ENCODE measurements around the gene PLEKHM3.

PLEKHM3 gene

GRCh38 chr2:207830778-207831438, 194.4 kb downstream of the PLEKHM3 start:
- TF ChIP-seq CTCF (IDR thresholded peaks at IDR 0.05; ENCODE audit: insufficient read depth, low read length, poor library complexity, severe bottlenecking) = no peak
- no peak for DNase-seq (ENCODE audit: extremely low read depth, insufficient read length)
- Histone ChIP-seq H3K27me3 (replicated peaks; ENCODE audit: control insufficient read depth, insufficient read depth, low read length) (no peaks in the 10 kb centered on the region), H3K36me3 (ENCODE audit: control insufficient read depth, insufficient read depth, low read length) (no peaks in the 10 kb centered on the region), H3K4me3 (replicated peaks; ENCODE audit: low read depth, low read length) (no peak overlapping the region)

GRCh38 chr2:207828361-207829057, 196.8 kb downstream of the PLEKHM3 start:
- DNase-seq (ENCODE audit: extremely low read depth, insufficient read length) = no peak
- Histone ChIP-seq H3K4me3 (replicated peaks; ENCODE audit: low read depth, low read length) (no peak overlapping the region), H3K36me3 (ENCODE audit: control insufficient read depth, insufficient read depth, low read length) (no peaks in the 10 kb centered on the region), H3K27me3 (replicated peaks; ENCODE audit: control insufficient read depth, insufficient read depth, low read length) (no peaks in the 10 kb centered on the region)
- no peak for TF ChIP-seq CTCF (IDR thresholded peaks at IDR 0.05; ENCODE audit: insufficient read depth, low read length, poor library complexity, severe bottlenecking)

GRCh38 chr2:207825978-207826377, 199.3 kb downstream of the PLEKHM3 start:
- Histone ChIP-seq H3K27me3 (replicated peaks; ENCODE audit: control insufficient read depth, insufficient read depth, low read length) (no peaks in the 10 kb centered on the region), H3K4me3 (replicated peaks; ENCODE audit: low read depth, low read length) (no peak overlapping the region), H3K36me3 (ENCODE audit: control insufficient read depth, insufficient read depth, low read length) (no peaks in the 10 kb centered on the region)
- TF ChIP-seq CTCF (IDR thresholded peaks at IDR 0.05; ENCODE audit: insufficient read depth, low read length, poor library complexity, severe bottlenecking) = no peak
- DNase-seq (ENCODE audit: extremely low read depth, insufficient read length) = no peak

GRCh38 chr2:207825045-207825954, 200.0 kb downstream of the PLEKHM3 start:
- Histone ChIP-seq H3K4me3 (replicated peaks; ENCODE audit: low read depth, low read length) (no peak overlapping the region), H3K27me3 (replicated peaks; ENCODE audit: control insufficient read depth, insufficient read depth, low read length) (no peaks in the 10 kb centered on the region), H3K36me3 (ENCODE audit: control insufficient read depth, insufficient read depth, low read length) (no peaks in the 10 kb centered on the region)
- TF ChIP-seq CTCF (IDR thresholded peaks at IDR 0.05; ENCODE audit: insufficient read depth, low read length, poor library complexity, severe bottlenecking) = no peak
- DNase-seq (ENCODE audit: extremely low read depth, insufficient read length) = no peak

GRCh38 chr2:207823865-207824264, 201.5 kb downstream of the PLEKHM3 start:
- no peaks in the 10 kb centered on the region for H3K27me3 ChIP-seq (replicated peaks; ENCODE audit: control insufficient read depth, insufficient read depth, low read length)
- DNase-seq (ENCODE audit: extremely low read depth, insufficient read length) = no peak
- no peak overlapping the region for H3K4me3 ChIP-seq (replicated peaks; ENCODE audit: low read depth, low read length)
- H3K36me3 ChIP-seq (ENCODE audit: control insufficient read depth, insufficient read depth, low read length) = no peaks in the 10 kb centered on the region
- no peak for TF ChIP-seq CTCF (IDR thresholded peaks at IDR 0.05; ENCODE audit: insufficient read depth, low read length, poor library complexity, severe bottlenecking)

All from GM06990 (cell line).